Tibial artery (tissue), 4 donors: Measurements from ENCODE around the gene IGLL5.

Experiments
- DNase-seq, 2 donors: peaks; one replicate each; pipeline ENCODE4 v3.0.0-alpha.2; 2019
- H3K27ac ChIP-seq, 2 donors: fragments of 200-600 bp; sonication (generic) in 1 of 2; 1 replicate in 1 of 2; 2 replicates in 1 of 2; pipeline ENCODE4 v1.5.1; 2018 to 2019; ENCODE audit warnings: mild to moderate bottlenecking in 1 of 2
- H3K27me3 ChIP-seq, 2 donors: fragments of 200-600 bp; sonication (generic) in 1 of 2; one replicate each; pipeline versions ENCODE4 v1.5.1 to v1.6.0; 2016 to 2019
- H3K36me3 ChIP-seq, 3 donors: fragments of 200-600 bp; sonication (generic) in 2 of 3; one replicate each; pipeline ENCODE4 v1.5.1; 2016 to 2019; ENCODE audit warnings: mild to moderate bottlenecking in 2 of 3
- H3K4me1 ChIP-seq, 4 donors: fragments of 200-600 bp; sonication (generic) in 2 of 4; 1 replicate in 3 of 4; 2 replicates in 1 of 4; pipeline ENCODE4 v1.5.1; 2016 to 2019
- H3K4me3 ChIP-seq, 2 donors: fragments of 200-600 bp; sonication (generic) in 1 of 2; 1 replicate in 1 of 2; 2 replicates in 1 of 2; pipeline ENCODE4 v1.5.1; 2018 to 2019; ENCODE audit warnings: mild to moderate bottlenecking in 2 of 2
- H3K9me3 ChIP-seq, 3 donors: fragments of 200-600 bp; sonication (generic) in 1 of 3; one replicate each; pipeline ENCODE4 v1.5.1; 2016 to 2019
- intact Hi-C: fragments of 100-400 bp; cut with DNase I; formaldehyde crosslinking; loops from one replicate; pipeline ENCODE4 v1.15.0; 2023; ENCODE audit warnings: low total_unique reads
- TF ChIP-seq, protein P1 (sequence below), 2 experiments: fragments of 200-600 bp in 1 of 2; fragments of 450-650 bp in 1 of 2; IDR thresholded peaks; one replicate each; pipeline ENCODE4 v1.5.1; 2017 to 2019; ENCODE audit warnings: antibody characterized with exemption in 2 of 2, mild to moderate bottlenecking in 1 of 2, moderate library complexity in 1 of 2

IGLL5 gene

DNA sequence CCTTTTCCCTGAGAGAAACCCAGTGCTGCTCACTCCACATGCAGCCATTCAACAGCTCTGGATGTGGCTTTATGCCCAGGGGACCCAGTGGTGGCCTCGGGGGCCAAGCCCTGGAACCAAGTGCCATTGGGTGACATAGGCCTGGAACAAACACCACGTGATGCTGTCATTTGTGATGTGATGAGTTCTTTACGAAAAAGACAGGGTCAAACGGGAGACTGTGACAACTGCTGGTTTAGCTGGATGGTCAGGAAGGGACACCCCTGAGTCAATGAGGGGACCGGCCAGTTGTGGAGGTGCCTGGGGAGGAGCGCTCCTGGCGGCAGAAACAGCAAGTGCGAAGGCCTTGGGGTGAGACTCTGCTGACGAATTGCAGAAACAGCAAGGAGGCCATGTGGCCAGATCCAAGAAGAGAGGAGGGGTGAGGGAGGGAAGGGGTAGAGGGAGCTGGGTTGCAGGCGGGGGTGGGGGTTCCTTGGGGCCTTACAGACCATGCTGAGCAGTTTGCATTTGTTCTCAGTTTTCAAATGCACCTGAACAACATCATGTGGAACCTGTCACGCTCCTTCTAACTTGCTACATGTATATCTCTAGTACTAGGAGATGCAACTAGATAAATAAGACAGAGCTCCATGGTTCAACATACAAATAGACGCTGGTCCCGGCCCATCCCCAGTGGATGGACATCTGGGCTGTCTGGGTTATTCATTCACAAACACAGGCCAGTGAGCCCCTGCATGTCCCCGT lies 56.1 kb downstream of the IGLL5 start:
- Histone ChIP-seq H3K27me3 (peaks cover 0 to 31% of the 10 kb centered on the region in 2 donors), H3K4me3 (no peak overlapping the region), H3K4me1 (no peaks in the 10 kb centered on the region), H3K9me3 (no peaks in the 10 kb centered on the region), H3K27ac (no peak overlapping the region), H3K36me3 (no peaks in the 10 kb centered on the region)
- DNase-seq = no peak
- TF ChIP-seq, protein P1, sequence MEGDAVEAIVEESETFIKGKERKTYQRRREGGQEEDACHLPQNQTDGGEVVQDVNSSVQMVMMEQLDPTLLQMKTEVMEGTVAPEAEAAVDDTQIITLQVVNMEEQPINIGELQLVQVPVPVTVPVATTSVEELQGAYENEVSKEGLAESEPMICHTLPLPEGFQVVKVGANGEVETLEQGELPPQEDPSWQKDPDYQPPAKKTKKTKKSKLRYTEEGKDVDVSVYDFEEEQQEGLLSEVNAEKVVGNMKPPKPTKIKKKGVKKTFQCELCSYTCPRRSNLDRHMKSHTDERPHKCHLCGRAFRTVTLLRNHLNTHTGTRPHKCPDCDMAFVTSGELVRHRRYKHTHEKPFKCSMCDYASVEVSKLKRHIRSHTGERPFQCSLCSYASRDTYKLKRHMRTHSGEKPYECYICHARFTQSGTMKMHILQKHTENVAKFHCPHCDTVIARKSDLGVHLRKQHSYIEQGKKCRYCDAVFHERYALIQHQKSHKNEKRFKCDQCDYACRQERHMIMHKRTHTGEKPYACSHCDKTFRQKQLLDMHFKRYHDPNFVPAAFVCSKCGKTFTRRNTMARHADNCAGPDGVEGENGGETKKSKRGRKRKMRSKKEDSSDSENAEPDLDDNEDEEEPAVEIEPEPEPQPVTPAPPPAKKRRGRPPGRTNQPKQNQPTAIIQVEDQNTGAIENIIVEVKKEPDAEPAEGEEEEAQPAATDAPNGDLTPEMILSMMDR (IDR thresholded peaks at IDR 0.05) = no peak
- intact Hi-C loops = no loop called here

DNA sequence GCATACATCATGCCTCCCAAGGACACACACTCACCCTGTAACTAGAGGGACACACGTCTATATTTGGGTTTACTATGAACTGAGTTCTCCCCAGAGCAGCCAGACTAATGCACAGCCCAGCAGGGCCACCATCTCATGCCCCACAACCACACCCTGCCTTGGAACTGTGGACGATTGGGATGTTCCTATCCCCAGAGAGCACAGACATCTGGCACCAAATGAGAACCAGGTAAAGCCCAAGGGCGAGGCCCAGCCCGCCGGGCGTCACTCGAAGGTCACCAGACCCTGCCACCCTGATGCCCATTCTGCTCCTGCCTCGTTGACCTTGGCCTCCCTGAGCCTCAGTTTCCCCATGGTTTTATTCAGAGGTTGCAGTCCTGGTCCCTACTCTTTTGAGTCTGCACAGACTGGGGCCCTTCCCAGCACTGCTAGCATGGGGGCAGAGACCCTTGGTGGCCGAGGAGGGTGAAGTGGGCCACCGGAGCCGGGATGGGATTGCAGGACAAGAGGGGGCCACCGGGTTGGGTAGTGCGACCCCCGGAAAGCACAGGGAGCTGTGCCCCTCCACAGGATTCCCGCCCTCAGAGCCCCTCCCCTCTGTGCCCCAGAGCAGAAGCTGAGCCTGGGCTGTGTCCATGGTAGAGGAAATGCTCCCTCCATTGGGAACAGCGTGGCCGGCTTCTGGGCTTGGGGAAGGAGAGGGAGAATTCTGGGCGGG lies 56.8 kb downstream of the IGLL5 start:
- Histone ChIP-seq H3K4me1 (no peaks in the 10 kb centered on the region), H3K36me3 (no peaks in the 10 kb centered on the region), H3K27ac (no peak overlapping the region), H3K9me3 (no peaks in the 10 kb centered on the region), H3K27me3 (peaks cover 0 to 35% of the 10 kb centered on the region in 2 donors), H3K4me3 (no peak overlapping the region)
- no peak for DNase-seq
- TF ChIP-seq, protein P1 (IDR thresholded peaks at IDR 0.05) = no peak
- intact Hi-C loops = no loop called here

DNA sequence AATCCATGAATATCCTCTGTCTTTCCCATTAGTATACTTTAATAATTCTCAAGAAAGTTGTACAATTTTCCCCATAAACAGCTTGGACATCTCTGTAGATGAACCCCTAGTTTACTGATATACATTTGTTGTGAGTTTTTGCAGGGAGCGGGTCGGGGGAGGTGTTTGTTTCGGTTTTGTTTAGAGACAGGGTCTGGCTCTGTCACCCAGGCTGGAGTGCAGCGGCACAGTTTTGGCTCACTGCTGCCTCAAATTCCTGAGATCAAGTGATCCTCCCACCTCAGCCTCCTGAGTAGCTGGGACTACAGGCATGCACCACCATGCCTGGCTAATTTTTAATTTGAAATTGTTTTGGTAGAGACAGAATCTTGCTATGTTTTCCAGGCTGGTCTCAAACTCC lies 57.6 kb downstream of the IGLL5 start:
- Histone ChIP-seq H3K36me3 (no peaks in the 10 kb centered on the region), H3K4me3 (no peak overlapping the region), H3K27ac (no peak overlapping the region), H3K9me3 (no peaks in the 10 kb centered on the region), H3K27me3 (peaks cover 0 to 41% of the 10 kb centered on the region in 2 donors), H3K4me1 (no peaks in the 10 kb centered on the region)
- TF ChIP-seq, protein P1 (IDR thresholded peaks at IDR 0.05) = no peak
- DNase-seq = no peak
- intact Hi-C loops = no loop called here
